GM18873 (cell line): ENCODE measurements around the gene CLCF1.
"Not testable (repeated sequence)": the region's sequence is repeated elsewhere in the genome, so short reads cannot be mapped to it uniquely, and the experiment has no call there.

Source experiments
- ATAC-seq: cut with Tn5 transposase; IDR thresholded peaks from one replicate; pipeline ENCODE4 v1.9.1; 2021; ENCODE audit warnings: mild to moderate bottlenecking, moderate library complexity, moderate number of reproducible peaks; ENCODE audit not compliant: unreplicated experiment, low FRiP score

Gene CLCF1

DNA sequence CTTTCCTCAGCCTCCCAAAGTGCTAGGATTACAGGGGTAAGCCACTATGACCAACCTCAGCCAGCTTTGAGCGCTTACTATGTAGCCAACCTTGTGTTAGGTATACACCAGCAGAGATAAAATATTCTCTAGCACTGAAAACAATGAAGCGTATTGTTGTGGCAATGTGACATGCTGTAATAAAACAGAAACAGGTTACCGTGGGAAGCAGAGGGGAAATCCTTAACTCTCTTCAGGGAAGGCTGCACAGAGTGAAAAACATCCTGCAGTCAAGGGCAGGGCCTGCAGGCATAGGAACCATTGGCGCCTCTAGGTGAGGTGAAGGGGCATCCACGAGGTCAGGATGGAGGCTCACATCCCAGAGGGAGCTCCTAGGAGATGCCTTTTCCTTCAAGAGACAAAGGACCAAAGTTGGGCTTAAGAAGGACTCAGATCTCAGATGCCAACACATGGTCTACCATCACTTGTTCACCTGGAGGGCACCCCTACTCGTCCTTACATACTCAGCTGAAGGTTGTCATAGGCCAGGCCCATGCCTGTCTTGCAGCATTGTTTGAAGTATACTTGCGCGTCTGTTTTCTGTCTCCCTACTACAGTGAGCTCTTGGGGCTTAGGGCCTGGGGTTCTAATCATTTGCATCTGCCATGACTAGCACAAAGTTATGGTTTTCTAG is 28.0 kb downstream of the CLCF1 start:
- ATAC-seq, result no peak

DNA sequence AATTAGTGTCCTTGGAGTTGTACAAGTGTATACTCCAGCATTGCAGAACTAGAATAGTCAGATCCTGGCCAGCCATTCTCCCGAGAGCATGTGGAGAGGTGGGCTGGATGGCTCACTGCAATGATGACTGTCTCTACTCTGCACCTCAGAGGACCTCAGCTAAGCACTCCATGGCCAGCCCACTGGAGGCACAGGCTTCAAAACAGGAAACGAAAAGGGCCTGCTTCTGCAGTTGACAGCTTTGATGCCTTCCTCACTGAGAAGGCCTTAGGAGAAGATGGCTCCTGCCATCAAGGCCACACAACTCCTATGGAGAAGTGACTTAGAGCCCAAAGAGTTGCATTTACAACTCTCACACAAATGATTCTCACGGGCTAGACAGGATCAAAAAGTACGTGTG is 29.1 kb downstream of the CLCF1 start:
- no peak for ATAC-seq

DNA sequence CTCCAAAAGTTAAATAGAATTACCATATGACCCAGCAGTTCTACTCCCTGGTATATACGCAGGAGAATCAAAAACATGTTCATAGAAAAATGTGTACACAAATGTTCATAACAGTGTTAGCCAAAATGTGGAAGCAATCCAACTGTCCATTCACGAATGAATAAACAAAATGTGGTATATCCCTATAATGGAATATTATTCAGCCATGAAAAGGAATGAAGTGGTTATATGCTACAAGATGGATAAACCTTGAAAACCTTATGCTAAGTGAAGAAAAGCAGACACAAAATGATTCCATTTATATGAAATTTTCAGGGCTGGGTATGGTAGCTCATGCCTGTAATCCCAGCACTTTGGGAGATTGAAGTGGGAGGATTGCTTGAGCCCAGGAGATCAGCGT is 36.1 kb downstream of the CLCF1 start:
- ATAC-seq, result no peak

DNA sequence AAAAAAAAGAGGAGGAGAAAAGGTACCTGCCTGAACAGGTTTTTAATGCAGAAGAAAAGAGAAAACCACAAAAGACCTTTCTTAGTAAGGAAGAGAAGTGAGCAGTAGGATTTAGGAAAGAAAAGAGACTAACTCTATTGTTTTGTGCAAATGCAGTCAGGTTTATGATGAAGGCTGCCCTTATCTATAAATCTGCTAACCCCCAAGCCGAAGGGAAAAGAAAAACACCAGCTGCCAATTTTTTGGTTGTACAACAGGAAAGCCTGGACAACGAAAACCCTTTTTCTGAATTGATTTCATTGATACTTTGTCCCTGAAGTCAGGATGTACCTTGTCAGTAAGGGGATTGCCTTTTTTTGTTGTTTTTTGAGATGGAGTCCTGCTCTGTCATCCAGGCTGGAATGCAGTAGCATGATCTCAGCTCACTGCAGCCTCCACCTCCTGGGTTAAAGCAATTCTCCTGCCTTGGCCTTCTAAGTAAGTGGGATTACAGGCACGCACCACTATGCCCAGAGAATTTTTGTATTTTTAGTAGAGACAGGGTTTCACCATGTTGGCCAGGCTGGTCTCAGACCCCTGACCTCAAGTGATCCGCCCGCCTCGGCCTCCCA is 41.2 kb downstream of the CLCF1 start:
- no peak for ATAC-seq

DNA sequence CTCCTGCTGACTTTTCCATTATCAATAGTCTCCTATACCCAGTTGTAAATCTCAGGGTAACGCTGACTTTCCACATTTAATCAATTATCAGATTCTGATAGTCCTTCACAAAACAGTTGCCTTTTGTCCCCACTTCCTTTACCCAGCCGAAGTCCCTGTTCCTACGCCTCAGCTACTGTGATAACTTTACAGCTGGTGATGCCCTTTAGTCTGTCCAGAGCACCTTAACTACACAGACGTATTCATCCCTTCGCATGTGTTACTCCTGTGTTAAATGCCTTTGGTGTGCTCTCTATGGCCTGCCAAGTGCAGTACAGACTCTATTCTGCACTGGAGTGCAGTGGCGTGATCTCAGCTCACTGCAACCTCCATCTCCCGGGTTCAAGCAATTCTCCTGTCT is 49.9 kb downstream of the CLCF1 start:
- no peak for ATAC-seq

DNA sequence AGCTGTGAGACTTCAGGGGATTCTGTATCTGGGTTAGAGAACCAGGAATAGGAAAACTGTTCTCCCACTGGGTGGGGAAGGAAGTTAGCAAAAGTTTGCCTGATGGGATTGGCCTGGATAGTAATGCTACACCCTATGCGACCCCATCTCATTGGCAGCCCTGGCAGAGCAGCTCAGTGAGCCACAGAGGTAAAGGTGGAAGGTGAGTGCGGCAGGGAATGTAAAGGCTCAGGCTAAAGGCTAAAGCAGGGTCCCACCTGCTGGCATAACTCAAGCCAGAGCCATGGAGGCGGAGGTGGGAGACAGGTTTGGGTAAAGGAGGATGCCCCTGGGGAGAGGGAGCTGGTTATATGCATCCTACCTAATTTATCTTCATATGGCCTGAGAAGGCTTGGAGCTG is 51.3 kb downstream of the CLCF1 start:
- ATAC-seq, result no peak

DNA sequence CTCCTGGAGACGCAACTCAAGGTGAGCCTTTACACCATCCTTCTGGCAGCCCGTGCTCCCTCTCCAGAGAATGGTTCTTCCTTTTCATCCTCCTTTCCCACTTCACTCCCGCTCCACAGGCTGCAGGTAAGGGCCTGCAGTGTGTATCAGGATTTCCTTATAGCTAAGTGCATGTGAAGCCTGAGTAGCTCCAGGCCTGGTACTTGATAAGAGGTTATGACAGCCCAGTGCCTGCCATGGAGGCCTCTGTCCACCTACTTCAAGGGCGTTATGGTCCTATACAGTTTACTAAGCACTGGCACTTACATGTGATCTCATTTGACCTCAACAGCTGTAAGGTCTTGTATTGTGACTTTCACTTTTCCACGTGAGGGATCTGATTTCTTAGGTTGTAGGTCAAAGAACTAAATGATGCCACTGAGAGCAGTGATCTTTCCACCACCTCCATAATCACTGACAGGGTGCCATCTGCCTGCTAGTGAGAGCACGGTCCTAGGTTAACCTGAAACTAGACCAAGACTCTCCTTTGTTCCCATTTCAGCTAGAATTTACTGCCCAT is 52.0 kb downstream of the CLCF1 start:
- ATAC-seq, result no peak

DNA sequence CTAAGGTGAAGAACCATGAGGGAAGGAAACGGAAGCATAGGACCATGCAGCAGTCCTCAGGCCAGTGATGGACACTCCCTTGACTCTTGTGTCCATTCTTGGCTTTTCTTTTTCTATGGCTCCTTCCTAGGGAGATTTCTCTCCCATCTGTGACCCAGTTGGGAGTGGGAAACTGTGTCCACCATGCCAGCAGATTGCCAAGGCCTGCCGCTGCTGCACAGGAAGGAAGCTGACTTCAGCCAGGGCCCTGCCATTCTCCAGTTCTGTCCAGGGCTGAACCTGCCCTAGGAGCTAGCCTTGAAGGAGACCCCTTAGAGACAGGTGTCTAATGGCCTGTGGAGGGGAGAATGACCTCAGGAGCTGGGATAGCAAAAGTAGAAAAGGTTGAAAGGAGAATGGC is 52.7 kb downstream of the CLCF1 start:
- ATAC-seq, result no peak

DNA sequence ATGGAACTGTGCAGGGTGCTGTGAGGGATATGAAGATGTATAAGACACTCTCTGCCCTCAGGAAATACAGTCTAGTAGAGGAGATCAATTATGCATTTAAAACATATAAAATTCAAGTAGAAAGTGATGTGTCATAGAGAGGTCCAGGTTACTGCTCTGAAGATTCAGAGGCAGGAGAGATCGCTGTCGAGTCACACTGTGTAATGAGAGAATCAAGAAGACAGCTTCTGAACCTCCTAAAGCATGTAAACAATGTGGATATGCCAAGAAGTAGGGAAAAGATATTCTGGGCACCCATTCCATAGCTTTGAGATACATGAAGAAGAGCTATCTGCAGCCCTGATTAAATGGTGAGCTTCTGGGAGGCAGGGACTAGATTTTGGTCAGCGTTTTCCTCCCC is 53.4 kb downstream of the CLCF1 start:
- no peak for ATAC-seq

DNA sequence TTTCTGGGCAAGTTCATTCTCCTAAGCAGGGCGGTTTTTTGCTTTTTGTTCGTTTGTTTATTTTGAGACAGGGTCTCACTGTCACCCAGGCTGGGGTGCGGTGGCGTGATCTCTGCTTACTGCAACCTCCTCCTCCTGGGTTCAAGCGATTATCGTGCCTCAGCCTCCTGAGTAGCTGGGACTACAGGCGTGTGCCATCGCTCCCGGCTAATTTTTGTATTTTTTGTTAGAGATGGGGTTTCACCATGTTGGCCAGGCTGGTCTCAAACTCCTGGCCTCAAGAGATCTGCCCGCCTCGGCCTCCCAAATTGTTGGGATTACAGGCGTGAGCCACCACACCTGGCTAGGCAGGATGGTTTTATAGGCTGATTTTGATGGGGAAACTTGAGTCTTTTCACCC is 54.5 kb downstream of the CLCF1 start:
- ATAC-seq, result not testable (repeated sequence)

DNA sequence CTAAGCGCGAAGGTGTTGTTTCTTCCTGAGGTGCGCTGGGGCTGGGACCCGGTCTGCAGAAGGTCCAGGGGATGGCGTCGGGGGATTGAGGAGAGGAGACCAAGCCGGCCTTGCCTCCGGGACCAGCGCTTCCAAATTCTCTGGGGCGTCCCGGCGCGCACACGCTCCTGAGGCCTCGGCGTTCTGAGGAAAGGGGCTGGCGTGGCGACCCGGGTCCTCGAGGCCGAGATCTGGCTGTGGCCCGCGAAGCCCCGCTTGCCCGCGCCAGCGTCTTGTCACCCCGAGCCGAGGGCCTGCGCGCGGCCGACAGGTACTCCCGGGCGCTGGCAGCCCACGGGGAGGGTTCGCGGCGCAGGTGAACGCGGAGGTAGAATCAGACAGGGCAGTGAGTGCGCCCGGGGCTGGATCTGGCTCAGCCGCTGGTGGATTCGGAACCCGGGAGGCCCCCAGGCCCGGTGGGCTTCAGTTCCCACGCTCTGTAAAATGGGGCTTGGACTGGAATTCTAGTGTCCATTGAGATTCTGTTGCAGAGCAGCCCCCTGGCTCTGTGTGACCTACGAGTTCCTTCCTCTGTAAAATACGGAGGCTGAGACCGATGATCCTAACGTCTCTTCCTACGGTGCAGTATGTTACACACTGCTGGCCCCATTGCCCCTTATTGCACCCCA is 55.4 kb downstream of the CLCF1 start:
- peak; percentile 22 for ATAC-seq

DNA sequence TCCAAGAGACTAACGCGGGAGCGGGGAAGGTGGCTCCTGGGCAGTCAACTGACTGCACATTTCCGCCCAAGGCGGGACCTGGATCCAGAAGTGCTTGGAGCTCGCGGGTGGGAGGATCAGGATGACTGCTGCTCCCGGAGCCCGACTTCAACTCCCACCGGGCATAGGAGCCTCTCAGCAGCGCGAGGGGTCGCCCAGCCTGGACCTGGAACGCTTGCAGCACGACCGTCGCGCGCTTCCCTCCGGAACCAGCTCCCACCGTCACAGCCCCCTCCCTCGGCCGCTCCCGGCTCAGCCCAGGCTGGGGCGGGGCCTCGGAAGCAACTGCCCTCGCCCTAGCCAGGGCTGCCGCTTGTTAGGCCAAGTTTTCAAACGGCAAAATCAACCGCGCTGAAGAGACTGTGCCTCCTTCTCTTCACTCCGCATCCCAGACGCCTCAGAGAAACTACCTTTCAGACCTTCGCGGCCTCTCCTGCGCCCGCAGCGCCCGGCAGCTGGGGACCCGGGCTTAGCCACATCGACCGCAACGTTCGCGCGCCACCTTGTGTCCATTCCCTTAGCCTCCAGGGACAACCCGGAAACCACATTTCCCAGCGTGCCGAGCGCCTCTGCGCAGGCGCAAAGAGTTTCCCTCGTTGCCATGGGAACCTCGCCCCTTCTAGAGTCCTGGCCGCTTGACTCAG is 56.1 kb downstream of the CLCF1 start:
- ATAC-seq, result peak; percentile 72

DNA sequence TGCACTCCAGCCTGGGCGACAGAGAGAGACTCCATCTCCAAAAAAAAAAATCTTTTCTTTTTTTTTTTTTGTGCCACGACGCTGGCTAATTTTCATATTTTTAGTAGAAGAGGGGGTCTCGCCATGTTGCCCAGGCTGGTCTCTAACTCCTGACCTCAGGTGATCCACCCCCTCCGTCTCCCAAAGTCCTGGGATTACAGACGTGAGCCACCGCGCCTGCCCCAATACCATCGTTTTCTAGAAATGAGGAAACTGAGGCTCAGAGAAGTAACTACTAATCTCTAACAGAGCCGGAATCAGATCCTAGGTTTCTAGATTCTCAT is 56.6 kb downstream of the CLCF1 start:
- ATAC-seq, result no peak

DNA sequence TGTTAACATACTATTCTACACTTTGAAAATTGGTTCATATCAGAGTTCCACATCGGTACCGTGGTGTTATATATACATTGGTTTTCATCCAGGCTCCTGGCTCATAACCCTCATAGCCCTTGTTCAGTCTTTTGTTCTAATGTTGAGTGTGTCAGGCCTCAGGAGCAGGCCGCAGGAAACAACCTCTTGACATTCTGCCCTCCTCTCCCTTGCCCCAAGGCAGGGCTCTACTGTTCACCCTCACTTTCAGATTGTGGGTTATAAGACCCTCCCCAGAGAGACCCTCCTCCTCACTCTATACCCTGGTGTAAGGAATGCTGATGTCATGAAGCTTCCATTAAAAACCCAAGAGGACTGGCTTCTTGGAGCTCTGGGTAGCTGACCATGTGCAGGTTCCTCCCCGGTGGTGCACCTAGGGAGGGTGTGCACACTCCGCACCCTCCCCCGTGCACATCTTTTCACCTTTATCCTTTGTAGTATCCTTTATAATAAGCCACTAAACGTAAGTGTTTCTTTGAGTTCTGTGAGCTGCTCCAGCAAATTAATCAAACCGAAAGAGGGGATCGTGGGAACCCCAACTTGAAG is 58.0 kb downstream of the CLCF1 start:
- ATAC-seq, result no peak

DNA sequence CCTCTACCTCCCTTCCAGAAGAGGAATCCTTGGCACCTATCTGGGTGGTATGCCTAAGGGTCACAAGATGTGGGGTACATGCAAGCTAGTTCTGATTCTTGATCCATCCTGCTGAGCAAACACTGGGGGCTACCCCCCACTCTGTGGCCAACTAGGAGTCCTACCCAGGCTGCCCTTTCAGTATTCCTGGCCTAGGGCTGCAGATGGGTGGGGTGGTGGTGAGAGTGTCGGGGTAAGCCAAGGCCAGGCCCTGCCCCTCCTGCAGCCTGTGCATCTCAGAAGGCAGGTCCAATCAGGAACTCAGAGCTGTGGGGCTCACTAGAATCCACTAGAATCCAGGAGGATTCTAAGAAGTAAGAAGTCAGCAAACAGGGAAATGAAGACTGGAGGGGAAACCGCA is 59.2 kb downstream of the CLCF1 start:
- no peak for ATAC-seq
